Lower leg skin (tissue), 4 donors: ENCODE measurements around the gene OVCA2. TPM values are rescaled to one million over a fixed set of nuclear protein-coding genes. Genes with fewer than 3 reads are reported as not detected.

Experiments
- DNase-seq, 2 donors: peaks; one replicate each; pipeline ENCODE4 v3.0.0-alpha.2; 2019; ENCODE audit warnings: low spot score in 2 of 2
- H3K4me3 ChIP-seq: fragments of 200-600 bp; sonication (generic); 2 replicates; pipeline ENCODE4 v1.5.1; 2017; ENCODE audit warnings: mild to moderate bottlenecking, low read depth; ENCODE audit not compliant: poor library complexity, severe bottlenecking
- POLR2A ChIP-seq, 2 donors: fragments of 450-650 bp; IDR thresholded peaks; one replicate each; pipeline ENCODE4 v1.6.1; 2016 to 2017; ENCODE audit warnings: antibody characterized with exemption in 2 of 2, mild to moderate bottlenecking in 1 of 2, moderate library complexity in 1 of 2
- WGBS, 2 donors: methylation state at CpG; one replicate each; pipeline ENCODE4 v1.1.5; 2018; 5-methylcytosine and 5-hydroxymethylcytosine counted together
- intact Hi-C: fragments of 100-400 bp; cut with DNase I; formaldehyde crosslinking; loops from one replicate; pipeline ENCODE4 v1.15.0; 2023; ENCODE audit warnings: low total_unique reads
- total RNA-seq, 4 donors: library from RNA; depleted of rRNA; stranded (reverse); fragments of >200 nt; gene quantifications; one replicate each; pipeline ENCODE4 v1.1.0, GENCODE V29; 2016
- TF ChIP-seq, protein P1 (sequence below), 3 donors: fragments of 450-650 bp; IDR thresholded peaks; one replicate each; pipeline ENCODE4 v1.5.1; 2016; ENCODE audit warnings: antibody characterized with exemption in 3 of 3, mild to moderate bottlenecking in 3 of 3, moderate library complexity in 2 of 3

The OVCA2 gene
- total RNA-seq, 4 donors from 2014 or later, result 34.2 to 51.5 (median 40.3) TPM

DNA sequence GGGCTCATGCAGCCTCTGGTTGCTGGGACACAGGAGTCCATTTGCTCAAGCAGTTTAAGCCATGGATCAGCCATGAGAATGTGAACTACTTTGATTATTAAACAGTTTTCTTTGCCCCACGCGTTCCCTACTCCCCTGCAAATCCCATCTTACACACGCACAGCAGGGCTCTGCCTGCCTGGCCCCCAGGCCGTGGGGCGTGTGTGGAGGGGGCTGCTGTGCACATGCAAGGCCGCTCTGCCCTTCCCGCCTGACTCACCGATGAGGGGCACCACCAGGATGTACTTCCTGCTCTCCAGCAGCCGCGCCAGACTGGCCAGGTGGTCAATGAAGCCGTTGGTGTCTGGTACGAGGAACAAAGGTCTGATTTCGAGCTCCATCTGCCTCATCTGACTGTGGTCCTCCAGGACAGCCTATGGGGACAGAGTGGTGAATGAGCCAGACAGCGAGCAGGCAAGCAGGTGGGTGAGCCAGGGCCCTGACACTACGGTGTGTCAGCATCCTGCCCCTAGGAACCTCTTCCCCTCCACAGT is 26.8 kb downstream of the OVCA2 start:
- no peak overlapping the region for H3K4me3 ChIP-seq
- DNase-seq, result peak in 1 of 2 donors; percentile 89
- intact Hi-C loops, result no loop called here
- TF ChIP-seq, protein P1, sequence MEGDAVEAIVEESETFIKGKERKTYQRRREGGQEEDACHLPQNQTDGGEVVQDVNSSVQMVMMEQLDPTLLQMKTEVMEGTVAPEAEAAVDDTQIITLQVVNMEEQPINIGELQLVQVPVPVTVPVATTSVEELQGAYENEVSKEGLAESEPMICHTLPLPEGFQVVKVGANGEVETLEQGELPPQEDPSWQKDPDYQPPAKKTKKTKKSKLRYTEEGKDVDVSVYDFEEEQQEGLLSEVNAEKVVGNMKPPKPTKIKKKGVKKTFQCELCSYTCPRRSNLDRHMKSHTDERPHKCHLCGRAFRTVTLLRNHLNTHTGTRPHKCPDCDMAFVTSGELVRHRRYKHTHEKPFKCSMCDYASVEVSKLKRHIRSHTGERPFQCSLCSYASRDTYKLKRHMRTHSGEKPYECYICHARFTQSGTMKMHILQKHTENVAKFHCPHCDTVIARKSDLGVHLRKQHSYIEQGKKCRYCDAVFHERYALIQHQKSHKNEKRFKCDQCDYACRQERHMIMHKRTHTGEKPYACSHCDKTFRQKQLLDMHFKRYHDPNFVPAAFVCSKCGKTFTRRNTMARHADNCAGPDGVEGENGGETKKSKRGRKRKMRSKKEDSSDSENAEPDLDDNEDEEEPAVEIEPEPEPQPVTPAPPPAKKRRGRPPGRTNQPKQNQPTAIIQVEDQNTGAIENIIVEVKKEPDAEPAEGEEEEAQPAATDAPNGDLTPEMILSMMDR (IDR thresholded peaks at IDR 0.05), result no peak
- WGBS, 2 donors, result 56 to 71% methylated on average over 14 to 15 of the region's 15 CpGs

DNA sequence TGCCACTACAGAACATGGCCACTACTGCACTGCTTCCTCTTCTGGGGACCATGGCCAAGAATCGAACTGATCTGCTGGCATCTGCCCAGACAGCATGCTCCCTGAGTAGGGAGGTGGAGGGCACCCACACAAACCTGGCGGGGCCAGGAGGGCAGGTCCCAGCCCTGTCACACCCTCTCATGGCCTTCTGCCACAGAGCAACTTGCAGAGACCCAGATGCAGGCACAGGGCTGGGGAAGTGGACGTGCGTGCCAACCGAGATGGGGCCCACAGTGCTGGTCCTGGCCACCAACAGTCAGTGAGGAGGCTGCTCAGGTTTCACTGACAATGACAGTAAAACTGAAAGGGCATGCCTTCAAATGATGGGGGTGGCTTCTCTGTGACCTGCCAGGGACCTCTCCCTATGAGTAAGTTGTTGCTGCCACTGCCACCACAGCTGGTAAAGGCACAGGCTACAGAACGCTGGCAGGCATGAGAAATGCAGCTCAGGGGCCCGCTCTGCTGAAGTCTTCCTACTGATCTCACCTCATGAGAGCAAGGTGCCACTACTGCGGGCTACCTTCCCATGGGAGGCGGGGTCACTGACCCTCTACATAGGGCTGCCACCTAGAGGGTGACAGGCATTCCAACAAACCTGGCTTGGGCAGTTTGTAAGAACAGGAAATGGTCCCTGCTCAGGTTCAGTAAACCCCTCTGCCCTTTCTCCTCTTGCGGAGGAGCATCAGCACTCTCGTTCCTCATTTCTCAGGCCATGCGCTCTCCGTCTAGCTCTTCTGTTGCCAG is 28.6 kb downstream of the OVCA2 start:
- intact Hi-C loops, result no loop called here
- TF ChIP-seq, protein P1 (IDR thresholded peaks at IDR 0.05), result no peak
- TF ChIP-seq POLR2A (IDR thresholded peaks at IDR 0.05), result no peak
- DNase-seq, result no peak
- no peak overlapping the region for H3K4me3 ChIP-seq
- WGBS, 2 donors, result 62 to 77% methylated on average over 8 to 11 of the region's 13 CpGs

DNA sequence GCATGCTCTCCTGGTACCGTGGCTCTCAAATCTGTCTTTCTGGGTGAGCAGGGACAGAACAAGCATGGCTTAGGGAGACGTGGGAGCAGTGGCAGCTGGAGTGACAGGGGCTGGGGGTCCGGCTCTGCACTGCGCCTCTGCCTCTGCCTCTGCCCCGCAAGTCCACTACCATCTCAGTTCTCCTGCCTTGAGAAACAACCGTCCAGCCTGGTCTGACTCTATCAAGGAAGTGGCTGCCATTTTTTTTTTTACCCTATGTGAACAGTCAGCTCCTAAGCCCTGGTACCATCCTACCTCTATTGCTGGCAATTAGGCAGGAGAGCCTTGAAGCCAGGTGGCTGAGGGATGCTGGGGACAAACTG is 29.2 kb downstream of the OVCA2 start:
- TF ChIP-seq, protein P1 (IDR thresholded peaks at IDR 0.05), result no peak
- no peak for TF ChIP-seq POLR2A (IDR thresholded peaks at IDR 0.05)
- intact Hi-C loops, result no loop called here
- DNase-seq, result no peak
- 88 to 90% methylated on average over 6 of the region's 6 CpGs for WGBS, 2 donors
- H3K4me3 ChIP-seq, result no peak overlapping the region

DNA sequence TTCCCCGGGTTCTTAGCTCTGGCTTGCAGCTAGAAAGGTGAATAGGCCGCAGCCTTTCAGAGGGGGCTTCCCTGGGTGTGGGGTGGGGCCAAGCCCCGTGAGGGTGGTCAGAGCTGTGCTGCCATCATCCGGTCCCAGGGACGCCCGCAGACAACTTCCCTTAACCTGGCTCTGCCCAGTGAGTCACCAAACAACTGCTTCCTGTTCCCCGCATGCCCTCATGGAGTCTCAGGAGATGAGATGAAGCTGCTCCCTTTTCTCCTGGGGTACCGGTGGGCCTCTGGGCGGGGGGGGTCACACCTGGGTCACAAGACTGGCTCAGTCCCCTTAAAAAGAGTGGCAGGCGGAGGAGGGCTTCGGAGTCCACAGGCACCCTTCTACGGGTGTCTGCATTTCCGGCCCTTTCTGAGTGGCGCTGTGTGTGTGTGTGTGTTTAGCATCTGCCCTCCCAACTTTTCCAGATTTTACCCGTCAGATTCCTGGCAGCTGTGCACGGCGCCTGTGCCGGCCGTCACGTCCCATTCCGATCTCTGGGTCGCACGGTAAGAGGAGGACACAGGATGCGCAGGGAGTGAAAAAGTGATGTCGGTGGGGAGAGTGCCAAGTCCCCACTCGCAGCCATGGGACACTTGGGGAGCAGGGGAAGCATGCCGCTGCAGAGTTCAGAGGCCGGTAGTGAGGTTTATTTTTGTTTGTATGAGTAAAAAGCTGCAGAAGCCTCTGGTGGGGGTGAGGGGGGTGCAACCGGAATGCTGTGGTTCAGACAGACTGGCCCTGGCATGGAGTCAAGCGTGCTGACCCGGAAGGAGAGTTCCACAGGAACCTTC is 29.8 kb downstream of the OVCA2 start:
- no peak overlapping the region for H3K4me3 ChIP-seq
- WGBS, 2 donors, result 76 to 82% methylated on average over 31 of the region's 31 CpGs
- peak in 1 of 2 donors; percentile 87 for DNase-seq
- intact Hi-C loops, result no loop called here
- TF ChIP-seq, protein P1 (IDR thresholded peaks at IDR 0.05), result no peak
- no peak for TF ChIP-seq POLR2A (IDR thresholded peaks at IDR 0.05)

DNA sequence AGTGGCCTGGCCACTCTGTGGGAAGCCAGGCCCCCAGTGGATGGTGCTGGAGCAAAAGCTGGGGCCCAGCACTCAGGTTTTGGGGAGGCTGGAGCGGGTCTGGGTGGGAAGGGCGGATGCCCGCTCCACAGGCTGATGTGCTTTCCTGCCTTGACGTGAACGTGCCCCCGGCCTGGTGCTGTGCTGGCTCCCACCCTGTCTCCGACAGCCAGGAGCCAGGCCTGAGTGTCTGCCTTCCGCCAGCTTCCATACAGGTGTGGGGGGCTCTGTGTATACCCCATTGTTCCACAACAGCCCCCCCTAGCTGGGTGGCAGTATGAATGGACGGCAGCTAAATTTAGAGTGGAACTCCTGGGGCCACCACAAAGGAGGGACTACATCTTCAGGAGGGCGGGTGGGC is 33.1 kb downstream of the OVCA2 start:
- no peak for DNase-seq
- 77 to 79% methylated on average over 2 to 10 of the region's 10 CpGs for WGBS, 2 donors
- intact Hi-C loops, result no loop called here
- TF ChIP-seq, protein P1 (IDR thresholded peaks at IDR 0.05), result no peak
- no peak for TF ChIP-seq POLR2A (IDR thresholded peaks at IDR 0.05)
- no peak overlapping the region for H3K4me3 ChIP-seq
